NCI-H82 (cell line): ENCODE data around the gene GMCL2.

ENCODE experiments used
- DNase-seq: peaks from one replicate; lab custom pipeline; 2025; lab: John Stamatoyannopoulos, UW

Gene GMCL2

GRCh38 chr5:178221853-178222252, 34.7 kb upstream of the GMCL2 start:
- no peak for DNase-seq

DNA sequence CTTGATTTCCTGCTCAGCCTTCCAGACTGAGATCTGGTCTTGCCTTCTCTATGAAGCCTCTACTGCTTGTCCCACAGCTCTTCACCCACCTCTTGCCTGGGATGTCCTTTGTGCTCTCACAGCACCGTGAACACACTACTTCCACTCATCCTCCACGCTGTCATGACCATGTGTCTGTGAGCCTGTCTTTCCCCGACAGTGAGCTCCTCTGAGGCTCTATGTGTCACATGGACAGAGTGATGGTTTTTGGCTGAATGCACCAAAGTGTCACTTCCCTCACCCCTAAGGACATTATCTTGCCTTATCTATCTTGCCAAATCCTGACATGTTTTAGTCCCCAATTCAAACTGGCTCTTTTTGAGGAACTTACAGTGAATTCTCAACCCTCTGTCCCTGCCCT, 34.1 kb upstream of the GMCL2 start:
- no peak for DNase-seq

- DNase-seq, result no peak
Measured at GRCh38 chr5:178218827-178219226, 31.7 kb upstream of the GMCL2 start.

- DNase-seq, result no peak
Measured at GRCh38 chr5:178218237-178218776, 31.1 kb upstream of the GMCL2 start.

- no peak for DNase-seq
Measured at GRCh38 chr5:178216779-178217178, 29.6 kb upstream of the GMCL2 start.

- DNase-seq, result no peak
Measured at GRCh38 chr5:178216088-178216534, 28.9 kb upstream of the GMCL2 start.

DNA sequence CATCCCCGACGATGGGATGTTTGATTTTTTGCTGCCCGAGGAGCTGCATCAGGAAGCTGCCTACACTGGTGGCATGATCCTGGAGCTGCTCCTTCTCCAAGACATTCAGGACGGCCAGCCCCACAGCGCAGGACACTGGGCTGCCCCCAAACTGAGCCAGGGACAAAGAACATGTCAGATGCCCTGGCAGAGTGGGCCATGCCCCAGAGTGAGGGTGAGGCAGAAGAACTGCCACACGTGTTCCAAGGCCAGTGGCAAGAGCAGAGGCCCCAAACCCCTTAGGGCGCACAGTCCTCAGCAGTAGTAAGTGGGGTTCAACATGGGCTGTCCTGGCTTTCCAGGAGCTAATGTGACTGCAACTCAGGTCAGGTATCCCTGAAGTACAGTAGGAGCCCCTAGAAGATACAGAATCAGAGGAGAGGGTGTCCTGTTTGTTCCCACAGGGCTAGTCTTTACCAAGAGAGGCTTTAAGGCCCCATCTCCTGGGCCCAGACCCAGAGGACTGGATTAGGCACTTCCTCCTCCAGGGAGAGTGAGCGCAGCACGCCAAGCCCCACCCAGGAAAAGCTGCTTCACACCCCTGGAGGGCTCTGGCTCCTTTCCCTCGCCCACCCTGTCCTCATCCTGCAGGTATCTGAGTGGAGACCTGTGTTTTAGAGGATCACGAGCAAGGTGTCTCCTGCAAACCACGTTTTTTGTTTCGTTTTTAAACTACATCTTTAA, 28.3 kb upstream of the GMCL2 start:
- peak; percentile 29 for DNase-seq

GRCh38 chr5:178214160-178214803, 27.1 kb upstream of the GMCL2 start:
- peak; percentile 31 for DNase-seq

GRCh38 chr5:178213748-178214151, 26.6 kb upstream of the GMCL2 start:
- DNase-seq, result peak; percentile 21

GRCh38 chr5:178213003-178213461, 25.9 kb upstream of the GMCL2 start:
- DNase-seq, result no peak

- peak; percentile 50 for DNase-seq
Measured at GRCh38 chr5:178212241-178213002, 25.3 kb upstream of the GMCL2 start.

GRCh38 chr5:178211095-178212048, 24.2 kb upstream of the GMCL2 start:
- DNase-seq, result no peak

- DNase-seq, result no peak
Measured at GRCh38 chr5:178210686-178211085, 23.5 kb upstream of the GMCL2 start.

GRCh38 chr5:178210073-178210535, 22.9 kb upstream of the GMCL2 start:
- DNase-seq, result no peak

- no peak for DNase-seq
Measured at GRCh38 chr5:178209334-178210072, 22.3 kb upstream of the GMCL2 start.

GRCh38 chr5:178208540-178209227, 21.5 kb upstream of the GMCL2 start:
- DNase-seq, result peak; percentile 39

- DNase-seq, result no peak
Measured at GRCh38 chr5:178207917-178208280, 20.7 kb upstream of the GMCL2 start.

DNA sequence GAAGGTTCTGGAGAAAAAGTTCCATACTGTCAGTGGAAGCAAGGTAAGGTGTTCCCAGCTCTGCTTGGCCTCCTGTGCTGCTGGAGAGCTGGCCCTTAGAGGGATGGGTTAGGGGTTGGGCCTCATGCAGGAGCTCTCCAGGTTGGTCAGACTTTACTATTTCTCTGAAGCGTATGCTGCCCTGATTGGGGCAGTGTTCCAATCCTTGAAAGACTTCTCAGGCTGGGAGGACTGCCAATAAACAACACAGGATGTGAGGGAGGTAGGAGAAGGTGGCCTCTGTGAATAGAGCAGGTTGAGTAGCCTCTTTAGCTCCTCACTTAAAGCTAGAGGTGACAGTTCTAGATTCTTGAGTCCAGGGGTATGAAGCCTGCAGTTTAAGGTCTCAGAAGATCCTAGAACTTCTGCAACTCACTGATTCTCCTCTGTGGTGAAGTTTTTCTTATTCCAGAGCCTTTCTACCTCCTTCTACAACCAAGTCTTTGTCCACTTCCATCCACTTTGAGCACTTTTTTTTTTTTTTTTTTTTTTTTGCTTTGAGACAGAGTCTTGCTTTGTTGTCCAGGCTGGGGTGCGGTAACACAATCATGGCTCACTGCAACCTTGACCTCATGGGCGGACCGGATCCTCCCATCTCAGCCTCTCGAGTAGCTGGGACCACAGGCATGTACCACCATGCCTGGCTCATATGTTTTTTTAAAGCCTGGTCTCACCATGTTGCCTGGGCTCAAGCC, 20.2 kb upstream of the GMCL2 start:
- DNase-seq, result no peak
